Stimulated activated naive CD8-positive, alpha-beta T cell treated with anti-CD3 and anti-CD28 coated beads, Interleukin-15, Interleukin-2, amounts not matched to agents 100 U/mL and 50 U/mL, for 24 hours (primary cell): ENCODE measurements around the gene DOCK4.
"Not testable (repeated sequence)": the region's sequence is repeated elsewhere in the genome, so short reads cannot be mapped to it uniquely, and the experiment has no call there.

Experiments used
- ATAC-seq: fragments of 150-1000 bp; cut with Tn5 transposase; one replicate; pipeline ENCODE4 v1.10.0; 2021
- DNase-seq: peaks from one replicate; pipeline ENCODE4 v3.0.0; 2021

The DOCK4 gene

GRCh38 chr7:112206238-112206990 is at the start of gene DOCK4, which contains the start of gene ZNF277:
Gene DOCK4 (minus strand): TSS chr7:112206399. CDS start chr7:112206138, 261 bp downstream.
Gene ZNF277 (plus strand): TSS chr7:112206695. CDS start chr7:112206717, 22 bp downstream.
- peak; percentile 97 for ATAC-seq

GRCh38 chr7:112255388-112255720 is 49.2 kb upstream of the DOCK4 start:
- ATAC-seq (no peak), DNase-seq (no peak)

More at GRCh38 chr7:112206238-112206990, at the start of gene DOCK4, which contains the start of gene ZNF277:
- peak; percentile 99 for DNase-seq

GRCh38 chr7:112254709-112255387 is 48.6 kb upstream of the DOCK4 start:
- DNase-seq (no peak), ATAC-seq (no peak)

DNA sequence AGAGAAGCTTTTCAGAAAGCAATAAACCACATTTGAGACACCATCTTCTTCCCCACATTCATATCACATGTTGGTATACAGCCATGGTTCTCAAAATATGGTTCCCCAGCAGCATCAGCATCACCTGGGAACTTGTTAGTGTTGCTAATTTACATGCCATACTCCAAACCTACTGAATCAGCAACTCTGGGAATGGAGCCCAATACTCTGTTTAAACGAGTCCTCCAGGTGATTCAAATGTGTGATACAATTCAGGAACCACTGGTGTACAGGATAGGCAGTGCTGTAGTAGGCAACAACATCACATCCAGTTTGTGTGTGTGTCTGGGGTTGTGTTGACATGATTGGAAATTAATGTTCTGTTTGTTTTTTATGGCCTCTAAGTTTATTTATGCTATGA is 48.0 kb upstream of the DOCK4 start:
- no peak for DNase-seq
- no peak for ATAC-seq

- DNase-seq (no peak), ATAC-seq (no peak)
Measured at GRCh38 chr7:112252691-112253090, 46.5 kb upstream of the DOCK4 start.

- DNase-seq (no peak), ATAC-seq (no peak)
Measured at GRCh38 chr7:112252141-112252540, 45.9 kb upstream of the DOCK4 start.

DNA sequence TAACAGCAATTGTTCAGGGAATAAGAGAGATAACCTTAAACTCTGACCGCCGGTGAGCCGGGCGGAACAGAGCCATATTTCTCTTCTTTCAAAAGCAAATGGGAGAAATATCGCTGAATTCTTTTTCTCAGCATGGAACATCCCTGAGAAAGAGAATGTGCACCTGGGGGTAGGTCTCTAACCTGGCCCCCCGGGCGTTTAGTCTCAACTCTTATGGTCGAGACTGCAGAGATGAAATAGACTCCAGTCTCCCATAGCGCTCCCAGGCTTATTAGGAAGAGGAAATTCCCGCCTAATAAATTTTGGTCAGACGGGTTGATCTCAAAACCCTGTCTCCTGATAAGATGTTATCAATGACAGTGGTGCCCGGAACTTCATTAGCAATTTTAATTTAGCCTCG is 43.8 kb upstream of the DOCK4 start:
- DNase-seq, ATAC-seq: not testable (repeated sequence)

DNA sequence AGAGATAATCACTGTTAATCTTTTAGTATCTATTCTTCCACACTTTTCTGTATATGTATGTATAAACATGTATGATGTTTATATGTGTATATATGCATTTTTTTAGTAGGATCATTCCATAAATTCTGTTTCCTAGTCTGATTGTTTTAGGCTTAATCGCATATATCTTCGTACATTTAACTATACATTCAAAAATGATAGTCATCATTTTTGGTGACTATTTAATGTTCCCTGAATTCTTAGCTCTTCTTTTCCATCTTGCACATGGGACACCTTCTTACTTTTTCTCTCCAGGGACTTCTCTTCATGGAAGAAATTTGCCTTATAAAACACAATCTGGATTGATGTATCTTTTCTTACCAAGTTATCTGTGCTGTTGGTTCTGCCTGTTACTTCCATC is 42.4 kb upstream of the DOCK4 start:
- DNase-seq, result no peak
- no peak for ATAC-seq

GRCh38 chr7:112238852-112239610 is 32.8 kb upstream of the DOCK4 start:
- no peak for DNase-seq
- no peak for ATAC-seq

DNA sequence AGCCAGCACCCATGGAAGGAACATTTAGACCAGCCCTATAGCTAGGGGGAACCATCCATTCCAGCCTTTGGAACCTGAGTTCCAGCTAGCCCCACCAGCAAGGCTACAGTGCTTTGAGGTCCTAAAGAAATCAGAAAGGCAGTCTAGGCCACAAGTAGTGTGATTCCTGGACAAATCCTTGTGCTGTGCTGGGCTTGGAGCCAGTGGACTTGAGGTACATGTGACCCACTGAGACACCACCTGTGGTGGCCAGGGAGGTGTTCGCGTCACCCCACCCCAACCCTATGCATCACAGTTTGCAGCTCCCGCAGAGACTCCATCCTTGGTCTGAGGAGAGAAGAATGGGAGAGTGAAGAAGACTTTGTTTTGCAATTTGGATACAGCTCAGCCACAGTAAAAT is 32.1 kb upstream of the DOCK4 start:
- DNase-seq (no peak), ATAC-seq (no peak)

- no peak for ATAC-seq
- DNase-seq, result no peak
Measured at GRCh38 chr7:112236597-112236996, 30.4 kb upstream of the DOCK4 start.

DNA sequence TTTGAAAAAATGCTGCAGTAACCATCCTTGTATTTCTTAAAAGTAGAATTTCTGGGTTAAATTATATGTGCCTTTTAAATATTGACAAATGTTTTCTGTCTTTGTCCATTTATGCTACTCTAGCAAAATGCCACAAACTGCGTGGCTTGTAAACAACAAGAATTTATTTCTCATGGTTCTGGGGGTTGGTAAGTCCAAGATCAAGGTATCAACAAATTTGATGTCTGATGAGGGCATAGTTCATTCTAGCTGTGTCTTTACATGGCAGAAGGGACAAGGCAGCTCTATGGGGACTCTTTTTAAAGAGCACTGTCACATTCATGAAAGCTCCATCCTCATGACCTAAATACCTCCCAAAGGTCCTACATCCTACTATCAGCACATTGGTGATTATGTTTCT is 27.9 kb upstream of the DOCK4 start:
- no peak for ATAC-seq

GRCh38 chr7:112233048-112233697 is 27.0 kb upstream of the DOCK4 start:
- DNase-seq (no peak), ATAC-seq (no peak)

More for the DNA sequence above, 27.9 kb upstream of the DOCK4 start:
- DNase-seq, result no peak

DNA sequence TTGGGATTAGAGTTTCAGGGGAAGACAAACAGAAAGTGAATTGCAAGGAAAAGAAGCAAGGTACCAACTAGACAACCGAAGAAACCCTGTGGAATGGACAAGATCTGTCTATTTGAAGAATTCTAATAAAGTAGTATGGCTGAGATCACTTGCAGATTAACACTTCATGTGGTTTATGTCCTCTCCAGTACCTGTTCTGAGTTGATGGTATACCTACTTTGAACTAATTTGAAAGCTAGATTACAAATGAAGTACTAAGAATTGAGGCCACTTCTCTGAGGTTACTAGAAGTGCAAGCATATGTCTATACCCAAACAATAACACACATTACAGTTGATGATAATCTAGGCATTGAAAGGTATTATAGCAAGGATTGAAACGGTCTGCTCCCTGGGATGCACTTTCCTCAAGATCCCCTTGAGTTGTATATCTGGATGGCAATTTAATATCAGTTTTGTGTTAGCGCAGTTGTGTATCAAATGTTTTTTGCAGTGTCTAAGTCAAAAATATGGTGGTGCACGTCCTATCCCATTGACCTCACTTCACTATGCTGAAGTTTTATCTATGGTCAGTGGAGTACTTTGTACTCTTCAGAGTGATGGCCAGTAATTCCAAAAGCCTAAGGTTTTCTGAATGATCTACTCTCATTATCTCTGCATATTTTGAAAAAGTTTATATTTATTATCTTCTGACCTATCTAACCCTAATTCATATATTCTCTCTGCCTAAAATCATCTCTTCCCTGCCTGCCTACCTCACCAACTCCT is 26.2 kb upstream of the DOCK4 start:
- no peak for ATAC-seq
- DNase-seq, result no peak

DNA sequence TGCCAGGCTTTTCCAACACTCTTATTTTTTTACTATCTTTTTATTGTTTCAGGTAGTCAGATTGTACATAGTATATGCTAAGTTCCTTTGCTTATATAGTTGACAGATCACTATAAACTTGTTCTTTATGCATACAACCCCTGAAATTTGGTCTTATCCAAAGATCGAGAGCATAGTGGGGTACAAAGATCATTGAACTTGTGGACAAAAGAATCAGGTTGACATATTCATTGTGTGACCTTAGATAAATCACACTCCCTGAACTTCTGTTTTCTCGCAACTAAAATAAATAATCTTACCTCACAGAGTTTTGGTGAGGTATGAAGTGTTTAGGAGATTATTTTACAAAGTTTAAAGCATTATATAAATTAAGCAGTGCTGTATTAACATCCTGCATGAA is 22.4 kb upstream of the DOCK4 start:
- ATAC-seq (no peak), DNase-seq (no peak)

DNA sequence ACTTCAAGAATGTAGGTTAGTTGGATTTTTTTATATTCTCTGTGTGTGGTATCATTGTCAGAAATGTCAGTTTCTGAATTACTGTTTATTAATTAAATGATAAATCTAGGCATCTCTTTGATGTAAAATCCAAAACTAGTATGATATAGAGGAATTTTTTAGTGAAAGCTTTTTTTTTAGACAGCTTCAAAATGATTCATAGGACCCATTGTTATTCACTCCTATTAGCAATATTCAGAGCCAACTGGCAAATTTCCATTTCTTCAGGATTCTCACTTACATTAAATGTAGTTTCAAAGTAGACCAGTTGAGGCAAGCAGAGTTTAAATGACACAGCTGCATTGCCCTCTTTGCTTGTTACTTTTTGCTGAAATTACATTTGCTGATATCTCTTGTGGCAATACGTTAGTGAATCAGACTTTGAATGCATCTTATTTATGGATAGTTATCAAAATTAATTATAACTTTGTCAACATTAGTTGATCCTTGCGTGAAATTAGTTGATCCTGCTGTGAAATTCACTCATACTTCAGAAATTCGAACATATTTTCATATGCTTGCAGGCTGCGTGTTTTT is 20.6 kb upstream of the DOCK4 start:
- ATAC-seq (no peak), DNase-seq (no peak)

DNA sequence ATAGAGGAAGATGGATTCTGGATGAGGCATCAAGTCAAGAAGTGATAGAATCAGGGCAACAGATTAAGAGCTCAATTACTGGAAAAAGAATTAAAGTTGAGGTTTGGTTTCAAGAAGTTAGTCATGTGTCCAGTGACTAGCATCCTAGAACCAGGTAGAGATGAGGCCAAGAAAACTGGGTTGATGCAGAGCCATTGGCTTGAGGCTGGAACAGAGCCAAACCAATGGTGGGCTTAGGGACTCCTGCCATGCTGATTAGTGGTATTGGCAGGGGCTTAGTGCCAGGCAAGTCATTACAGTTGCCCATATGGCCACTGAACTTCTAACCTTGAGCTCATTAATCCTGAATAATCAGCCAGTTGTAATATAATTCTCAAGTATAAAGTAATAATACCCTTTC is 18.8 kb upstream of the DOCK4 start:
- no peak for ATAC-seq
- no peak for DNase-seq

DNA sequence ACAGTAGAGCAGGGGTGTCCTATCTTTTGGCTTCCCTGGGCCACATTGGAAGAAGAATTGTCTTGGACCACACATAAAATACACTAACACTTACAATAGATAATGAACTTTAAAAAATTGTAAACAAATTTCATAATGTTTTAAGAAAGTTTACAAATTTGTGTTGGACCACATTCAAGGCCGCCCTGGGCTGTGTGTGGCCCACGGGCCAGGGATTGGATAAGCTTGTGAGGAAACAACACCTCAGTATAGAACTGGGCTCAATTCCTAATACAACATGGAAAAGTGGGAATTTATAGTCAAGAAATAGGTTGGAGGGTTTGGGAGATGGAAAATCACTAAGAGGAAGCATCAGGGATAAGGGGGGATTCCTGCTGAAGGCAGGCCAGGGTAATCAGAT is 18.0 kb upstream of the DOCK4 start:
- ATAC-seq (no peak), DNase-seq (no peak)

GRCh38 chr7:112223310-112223709 is 17.1 kb upstream of the DOCK4 start:
- DNase-seq (no peak), ATAC-seq (no peak)

DNA sequence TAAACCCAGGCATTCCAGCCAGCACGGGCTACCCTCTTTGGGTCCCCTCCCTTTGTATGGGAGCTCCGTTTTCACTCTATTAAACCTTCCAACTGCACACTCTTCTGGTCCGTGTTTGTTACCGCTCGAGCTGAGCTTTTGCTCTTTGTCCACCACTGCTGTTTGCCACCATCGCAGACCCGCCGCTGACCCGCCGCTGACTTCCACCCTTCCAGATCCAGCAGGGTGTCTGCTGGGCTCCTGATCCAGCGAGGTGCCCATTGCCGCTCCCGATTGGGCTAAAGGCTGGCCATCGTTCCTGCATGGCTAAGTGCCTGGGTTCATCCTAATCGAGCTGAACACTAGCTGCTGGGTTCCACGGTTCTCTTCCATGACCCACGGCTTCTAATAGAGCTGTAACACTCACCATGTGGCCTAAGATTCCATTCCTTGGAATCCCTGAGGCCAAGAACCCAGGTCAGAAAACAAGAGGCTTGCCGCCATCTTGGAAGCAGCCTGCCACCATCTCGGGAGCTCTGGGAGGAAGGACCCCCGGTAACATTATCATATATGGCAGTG is 14.8 kb upstream of the DOCK4 start:
- ATAC-seq (no peak), DNase-seq (no peak)

DNA sequence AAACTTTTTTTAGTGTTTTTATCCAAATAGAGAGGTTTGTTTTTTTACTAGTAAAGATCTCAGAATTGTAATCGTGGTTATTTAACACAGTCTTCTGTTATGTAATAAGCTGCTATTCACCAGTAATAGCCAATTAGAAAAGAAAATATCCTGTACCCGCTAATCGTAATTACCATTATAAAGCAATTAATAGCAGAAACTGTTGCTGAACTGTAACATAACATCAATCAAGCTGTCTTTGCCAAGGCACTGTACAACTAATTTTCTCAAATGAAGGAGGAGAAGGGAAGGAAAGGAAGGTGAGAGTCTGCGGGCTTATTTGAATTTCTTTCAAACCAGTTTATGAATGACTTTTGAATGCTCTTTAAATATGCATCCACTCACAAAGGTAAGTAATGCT is 9.6 kb upstream of the DOCK4 start:
- no peak for ATAC-seq
- no peak for DNase-seq
